Esophagus squamous epithelium (tissue), 5 donors: Measurements from ENCODE around the gene STMN3. TPM values are rescaled to one million over a fixed set of nuclear protein-coding genes. Genes with fewer than 3 reads are reported as not detected.

Source experiments
- DNase-seq: peaks from one replicate; lab custom pipeline; 2025; lab: John Stamatoyannopoulos, UW
- H3K27ac ChIP-seq, 4 donors: fragments of 200-600 bp; sonication (generic); one replicate each; pipeline ENCODE4 v1.5.1; 2016 to 2019; ENCODE audit warnings: mild to moderate bottlenecking in 1 of 4
- H3K27me3 ChIP-seq, 4 donors: fragments of 200-600 bp; sonication (generic); 1 replicate in 3 of 4; 2 replicates in 1 of 4; pipeline versions ENCODE4 v1.5.1 to v1.6.0; 2017 to 2021; ENCODE audit warnings: antibody characterized with exemption in 1 of 4
- H3K36me3 ChIP-seq, 3 donors: fragments of 200-600 bp; sonication (generic); one replicate each; pipeline ENCODE4 v1.5.1; 2016 to 2019
- H3K4me1 ChIP-seq, 3 donors: fragments of 200-600 bp; sonication (generic); one replicate each; pipeline ENCODE4 v1.5.1; 2017 to 2019
- H3K4me3 ChIP-seq, 4 donors: fragments of 200-600 bp; sonication (generic); 1 replicate in 3 of 4; 2 replicates in 1 of 4; pipeline ENCODE4 v1.5.1; 2016 to 2019; ENCODE audit warnings: mild to moderate bottlenecking in 2 of 4, moderate library complexity in 1 of 4
- H3K9me3 ChIP-seq, 3 donors: fragments of 200-600 bp; sonication (generic); one replicate each; pipeline ENCODE4 v1.5.1; 2016 to 2019
- CTCF ChIP-seq, 6 experiments: fragments of 450-650 bp in 4 of 6; fragments of 200-600 bp in 2 of 6; sonication (generic) in 2 of 6; IDR thresholded peaks; one replicate each; pipeline ENCODE4 v1.5.1; 2016 to 2019; ENCODE audit warnings: antibody characterized with exemption in 6 of 6, mild to moderate bottlenecking in 4 of 6, moderate library complexity in 4 of 6
- POLR2A ChIP-seq, 4 donors: fragments of 450-650 bp; IDR thresholded peaks; one replicate each; pipeline ENCODE4 v1.6.1; 2017; ENCODE audit warnings: antibody characterized with exemption in 4 of 4, mild to moderate bottlenecking in 4 of 4, moderate library complexity in 3 of 4
- WGBS, 2 donors: methylation state at CpG; one replicate each; pipeline ENCODE4 v1.1.5; 2018; 5-methylcytosine and 5-hydroxymethylcytosine counted together
- intact Hi-C: fragments of 100-400 bp; cut with DNase I; formaldehyde crosslinking; loops from one replicate; pipeline ENCODE4 v1.15.0; 2022
- total RNA-seq, 4 donors: library from RNA; depleted of rRNA; stranded (reverse); fragments of >200 nt; gene quantifications; one replicate each; pipeline ENCODE4 v1.1.0, GENCODE V29; 2016
- donor health status: DM: yes; HTN: yes; CAD: no.

Gene STMN3
- total RNA-seq, 4 donors from 2014 or later, result 1.9 to 8.4 (median 4.5) TPM

GRCh38 chr20:63625771-63626423, 27.3 kb downstream of the STMN3 start:
- intact Hi-C loops, result no loop called here
- Histone ChIP-seq H3K4me3 (peak overlapping the region; percentile 83 to 98 (median 96)), H3K36me3 (no peaks in the 10 kb centered on the region), H3K4me1 (peaks cover 12 to 43% (median 20%) of the 10 kb centered on the region in 3 donors), H3K9me3 (no peaks in the 10 kb centered on the region), H3K27ac (peak overlapping the region; percentile 95 to 100 (median 98)), H3K27me3 (no peaks in the 10 kb centered on the region)
- 11 to 26% methylated on average over 11 to 16 of the region's 36 CpGs for WGBS, 2 donors
- TF ChIP-seq POLR2A (IDR thresholded peaks at IDR 0.05), result no peak
- TF ChIP-seq CTCF (IDR thresholded peaks at IDR 0.05), result no peak
- DNase-seq, result no peak

- intact Hi-C loops, result no loop called here
- no peaks in the 10 kb centered on the region for H3K27me3 ChIP-seq
- H3K9me3 ChIP-seq, result no peaks in the 10 kb centered on the region
- peaks cover 0 to 5% (median 0%) of the 10 kb centered on the region in 3 donors for H3K36me3 ChIP-seq
- H3K4me1 ChIP-seq, result peaks cover 12 to 46% (median 20%) of the 10 kb centered on the region in 3 donors
- no peak overlapping the region for H3K4me3 ChIP-seq
- WGBS, 2 donors, result 79 to 91% methylated on average over 6 to 15 of the region's 15 CpGs
- no peak for DNase-seq
- no peak overlapping the region for H3K27ac ChIP-seq
- TF ChIP-seq CTCF (IDR thresholded peaks at IDR 0.05) (no peak), POLR2A (IDR thresholded peaks at IDR 0.05) (no peak)
These were observed 28.7 kb downstream of the STMN3 start for GRCh38 chr20:63624486-63624885.

- intact Hi-C loops, result no loop called here
- Histone ChIP-seq H3K4me1 (peaks cover 5 to 28% (median 10%) of the 10 kb centered on the region in 3 donors), H3K27ac (no peak overlapping the region), H3K4me3 (no peak overlapping the region), H3K36me3 (peaks cover 0 to 23% (median 0%) of the 10 kb centered on the region in 3 donors), H3K9me3 (no peaks in the 10 kb centered on the region), H3K27me3 (no peaks in the 10 kb centered on the region)
- 90 to 94% methylated on average over 14 of the region's 14 CpGs for WGBS, 2 donors
- TF ChIP-seq POLR2A (IDR thresholded peaks at IDR 0.05) (no peak), CTCF (IDR thresholded peaks at IDR 0.05) (no peak)
- no peak for DNase-seq
These were observed 30.5 kb downstream of the STMN3 start for GRCh38 chr20:63622732-63623131.

GRCh38 chr20:63622096-63622495, 31.1 kb downstream of the STMN3 start:
- intact Hi-C loops, result no loop called here
- no peaks in the 10 kb centered on the region for H3K27me3 ChIP-seq
- no peak for DNase-seq
- peaks cover 0 to 29% (median 0%) of the 10 kb centered on the region in 3 donors for H3K36me3 ChIP-seq
- WGBS, 2 donors, result 80 to 93% methylated on average over 4 of the region's 4 CpGs
- H3K9me3 ChIP-seq, result no peaks in the 10 kb centered on the region
- TF ChIP-seq CTCF (IDR thresholded peaks at IDR 0.05) (no peak), POLR2A (IDR thresholded peaks at IDR 0.05) (no peak)
- peaks cover 5 to 24% (median 10%) of the 10 kb centered on the region in 3 donors for H3K4me1 ChIP-seq
- no peak overlapping the region for H3K27ac ChIP-seq
- H3K4me3 ChIP-seq, result no peak overlapping the region

- intact Hi-C loops, result no loop called here
- DNase-seq, result no peak
- Histone ChIP-seq H3K27me3 (no peaks in the 10 kb centered on the region), H3K9me3 (no peaks in the 10 kb centered on the region), H3K36me3 (peaks cover 0 to 40% (median 0%) of the 10 kb centered on the region in 3 donors), H3K4me3 (no peak overlapping the region), H3K4me1 (peaks cover 5 to 22% (median 10%) of the 10 kb centered on the region in 3 donors), H3K27ac (no peak overlapping the region)
- 64 to 73% methylated on average over 8 of the region's 8 CpGs for WGBS, 2 donors
- no peak for TF ChIP-seq POLR2A (IDR thresholded peaks at IDR 0.05)
- TF ChIP-seq CTCF (IDR thresholded peaks at IDR 0.05), result no peak
These were observed 32.2 kb downstream of the STMN3 start for GRCh38 chr20:63620991-63621390.
